NCI-H1105 (cell line): ENCODE measurements around the gene NUDT3.

Experiments used
- DNase-seq: peaks from one replicate; lab custom pipeline; 2025; lab: John Stamatoyannopoulos, UW

The NUDT3 gene

DNA sequence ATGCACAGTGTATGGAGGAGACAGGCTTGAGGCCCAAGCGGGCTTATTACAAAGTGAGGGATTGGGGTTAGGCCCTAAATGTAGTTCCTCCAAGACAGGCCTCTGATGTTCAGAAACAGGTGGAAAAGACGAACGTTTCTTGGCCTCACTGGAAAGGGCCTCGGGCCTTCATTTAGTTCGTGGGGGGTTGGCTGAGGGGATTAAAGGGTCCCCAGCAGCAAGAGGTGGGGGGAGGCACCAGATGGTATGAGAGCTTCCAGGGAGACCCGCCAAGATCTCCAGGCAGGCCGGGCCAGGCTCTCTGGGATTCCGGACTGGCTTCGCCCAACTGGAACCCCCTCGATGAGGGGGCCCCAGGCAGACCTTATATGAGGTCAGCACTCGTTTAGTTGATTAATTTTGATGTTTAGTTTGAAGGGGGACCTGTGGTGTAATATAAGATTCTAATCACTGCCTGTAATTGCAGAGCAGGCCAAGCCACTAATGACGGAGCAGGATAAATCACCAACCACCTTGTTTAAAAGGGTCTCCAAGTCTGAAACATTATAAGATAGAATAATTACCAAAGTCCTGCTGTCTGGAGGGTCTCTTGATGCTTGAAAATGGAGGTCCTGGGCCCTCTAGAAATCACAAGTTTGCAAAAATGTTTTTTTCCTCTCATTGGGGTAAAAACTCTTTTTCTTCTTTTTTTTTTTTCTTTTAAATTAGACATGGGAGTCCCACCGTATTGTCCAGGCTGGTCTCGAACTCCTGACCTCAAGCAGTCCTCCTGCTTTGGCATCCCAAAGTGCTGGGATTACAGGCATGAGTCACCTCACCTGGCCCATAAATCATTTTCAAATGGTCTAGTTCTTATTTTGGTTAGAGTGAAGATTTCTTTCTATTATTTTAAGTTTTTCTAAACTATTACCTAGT lies 153.6 kb downstream of the NUDT3 start:
- DNase-seq = no peak

DNA sequence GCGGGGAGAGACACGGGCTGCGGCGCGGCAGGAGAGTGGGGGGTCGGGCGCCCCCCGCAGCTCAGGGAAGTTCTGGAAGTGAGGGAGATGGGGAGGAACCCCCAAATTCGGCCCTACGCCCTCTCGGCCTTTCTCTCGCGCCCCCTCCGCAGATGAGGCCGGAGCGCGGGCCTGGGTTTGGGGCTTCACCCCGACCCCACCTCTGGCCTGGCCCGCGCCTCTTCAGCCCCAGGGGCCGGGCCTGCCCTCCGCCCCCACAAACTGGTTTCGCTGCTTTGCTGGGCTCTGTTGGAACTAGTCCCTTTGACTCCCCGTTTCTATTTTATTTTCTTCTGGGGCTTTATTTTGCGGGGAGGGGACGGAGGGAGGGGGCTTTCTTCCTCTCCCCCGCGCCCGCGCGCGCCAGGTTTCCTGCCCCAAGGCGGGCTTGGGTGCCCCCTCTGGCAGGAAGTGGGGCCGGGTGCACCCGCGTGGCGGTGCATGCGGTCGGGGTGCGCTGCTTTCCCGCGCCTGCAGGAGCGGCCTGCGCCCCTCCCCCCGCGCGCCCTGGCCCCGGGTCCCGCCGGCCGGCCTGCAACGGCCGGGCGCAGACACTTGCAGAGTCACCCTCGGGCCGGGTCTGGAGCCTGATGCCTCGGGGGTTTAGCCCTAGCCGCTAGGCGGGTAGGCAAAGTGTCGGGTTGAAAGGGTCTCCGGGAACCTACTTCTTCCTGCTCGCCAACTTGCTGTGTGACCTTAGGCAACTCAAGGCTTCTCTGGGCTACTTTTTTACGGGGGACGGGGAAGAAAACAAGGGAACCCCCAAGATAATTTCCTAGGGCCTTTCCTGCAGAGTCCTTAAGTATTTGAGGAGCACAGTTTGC lies 154.5 kb downstream of the NUDT3 start:
- DNase-seq = peak; percentile 56

DNA sequence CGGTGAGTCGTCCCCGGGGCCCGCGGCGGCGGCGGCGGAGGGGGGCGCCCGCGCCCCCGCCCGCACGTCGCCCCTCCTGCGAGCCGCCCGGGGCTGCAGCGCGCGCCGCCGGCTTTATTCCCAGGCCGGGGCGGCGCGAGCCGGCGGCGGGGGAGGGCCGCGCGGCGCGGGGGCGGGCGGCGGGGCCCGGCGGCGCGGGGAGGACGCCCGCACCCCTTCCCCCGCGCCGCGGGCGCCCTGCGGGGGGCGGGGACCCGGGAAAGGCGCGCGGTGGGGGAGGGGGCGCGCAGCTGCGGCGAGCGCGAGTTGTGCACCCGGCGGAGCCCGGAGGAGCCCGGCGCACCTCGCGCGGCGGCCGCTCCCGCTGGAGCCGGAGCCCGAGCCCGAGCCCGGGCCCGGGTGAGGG lies 155.2 kb downstream of the NUDT3 start:
- peak; percentile 11 for DNase-seq

DNA sequence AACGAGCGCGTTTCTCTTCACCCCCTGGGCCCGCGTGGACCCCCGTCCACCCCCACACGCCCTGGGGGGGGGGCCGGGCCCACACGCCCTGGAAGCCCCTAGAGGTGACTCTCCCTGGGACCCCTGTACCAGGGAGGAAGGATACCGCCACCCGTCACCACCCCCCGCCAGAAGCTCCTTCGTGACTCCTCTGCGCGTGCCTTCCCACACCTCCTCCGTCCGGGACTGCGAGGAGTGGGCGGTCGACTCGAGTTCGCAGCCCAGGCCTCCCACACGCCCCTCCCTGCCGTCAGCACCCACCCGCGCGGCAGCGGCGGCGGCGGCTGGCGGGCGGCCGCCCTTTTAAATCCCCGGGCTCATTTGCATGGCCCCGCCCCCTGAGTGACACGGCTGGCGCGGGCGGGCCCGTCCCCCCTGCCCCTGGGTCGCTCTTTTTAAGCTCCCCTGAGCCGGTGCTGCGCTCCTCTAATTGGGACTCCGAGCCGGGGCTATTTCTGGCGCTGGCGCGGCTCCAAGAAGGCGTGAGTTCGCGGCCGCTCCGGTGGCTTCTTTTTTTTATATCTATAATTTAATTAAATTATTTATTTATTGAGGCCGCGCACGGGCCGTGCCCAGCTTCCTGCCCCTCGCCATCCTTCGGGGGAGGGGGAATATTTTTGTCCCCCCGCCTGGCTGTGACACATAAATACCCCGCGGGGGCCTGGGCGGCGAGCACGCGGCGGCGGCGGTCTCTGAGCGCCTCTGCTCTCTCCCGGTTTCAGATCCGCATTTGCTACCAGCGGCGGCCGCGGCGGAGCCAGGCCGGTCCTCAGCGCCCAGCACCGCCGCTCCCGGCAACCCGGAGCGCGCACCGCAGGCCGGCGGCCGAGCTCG lies 155.8 kb downstream of the NUDT3 start, which contains the start of gene HMGA1:
TSS of gene HMGA1 (plus strand) at position 431 of the 873 bp plus-strand sequence. CDS start 3,908 bp downstream, outside the sequence.
- peak; percentile 93 for DNase-seq

- DNase-seq = no peak
Measured at GRCh38 chr6:34236131-34236442, 156.4 kb downstream of the NUDT3 start.

DNA sequence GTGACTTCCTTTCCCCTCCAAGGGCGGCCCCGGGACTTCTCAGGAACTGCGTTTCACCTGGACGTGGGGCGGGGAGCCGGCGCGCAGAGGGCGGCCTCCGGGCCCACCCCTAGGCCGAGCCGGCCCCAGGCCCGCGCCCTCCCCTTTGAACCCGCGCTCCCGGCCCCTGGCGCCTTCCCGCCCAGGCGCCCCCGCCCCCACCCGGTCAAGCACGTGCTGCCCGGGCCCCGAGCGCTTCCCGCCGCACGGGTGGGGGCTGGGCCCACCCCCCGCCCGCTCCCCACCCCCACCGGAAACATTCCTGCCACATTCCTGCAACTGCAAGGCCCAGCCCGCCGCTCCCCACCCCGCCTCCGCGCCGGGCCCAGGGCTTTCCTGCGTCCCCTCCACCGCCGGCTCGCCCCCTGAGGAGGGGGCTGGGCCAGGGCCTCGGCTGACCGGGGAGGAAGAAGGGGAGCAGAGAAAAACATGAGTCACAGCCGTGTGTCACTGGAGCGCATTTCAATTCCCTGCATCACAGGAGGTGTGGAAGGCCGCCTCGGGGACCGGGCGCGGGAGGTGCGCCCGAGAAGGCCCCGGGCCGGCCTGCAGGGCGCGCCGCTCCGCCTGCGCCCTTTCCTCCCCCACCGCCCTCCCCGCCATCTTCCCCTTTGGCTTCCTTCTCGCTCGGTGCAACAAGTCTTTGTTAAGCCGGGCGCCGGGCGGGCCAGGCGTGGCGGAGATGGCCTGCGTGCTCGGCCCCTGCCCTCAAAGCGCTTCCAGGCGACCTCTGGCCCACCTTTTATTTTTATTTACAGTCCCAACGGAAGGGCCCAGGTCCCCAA lies 156.9 kb downstream of the NUDT3 start:
- DNase-seq = no peak

- no peak for DNase-seq
Measured at GRCh38 chr6:34234667-34235306, 157.7 kb downstream of the NUDT3 start.

DNA sequence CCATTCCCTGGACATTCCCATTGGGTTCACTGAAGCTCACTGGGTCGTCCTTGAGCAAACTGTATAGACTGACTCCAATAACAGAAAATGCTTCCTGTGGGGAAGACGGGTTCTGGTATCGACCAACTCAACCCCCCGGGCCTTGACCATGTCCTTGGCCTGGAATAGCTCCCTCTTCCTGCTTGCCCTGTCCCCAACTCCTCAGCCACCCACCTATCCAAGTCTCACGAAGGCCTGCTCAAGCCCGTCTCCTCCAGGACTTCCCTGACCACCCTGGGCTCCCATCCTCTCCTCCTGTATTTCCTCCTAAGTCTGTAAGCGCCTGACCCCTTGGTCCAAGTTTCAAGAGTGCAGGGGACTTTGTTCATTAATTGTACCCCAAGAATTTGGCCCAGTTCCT lies 158.6 kb downstream of the NUDT3 start:
- no peak for DNase-seq

GRCh38 chr6:34232901-34233300 lies 159.6 kb downstream of the NUDT3 start:
- DNase-seq = no peak

GRCh38 chr6:34231566-34232336 lies 160.7 kb downstream of the NUDT3 start:
- DNase-seq = no peak

GRCh38 chr6:34230653-34231371 lies 161.7 kb downstream of the NUDT3 start:
- DNase-seq = no peak

- no peak for DNase-seq
Measured at GRCh38 chr6:34229877-34230276, 162.6 kb downstream of the NUDT3 start.
